ENCODE data around the gene PRKG1.

Gene PRKG1

DNA sequence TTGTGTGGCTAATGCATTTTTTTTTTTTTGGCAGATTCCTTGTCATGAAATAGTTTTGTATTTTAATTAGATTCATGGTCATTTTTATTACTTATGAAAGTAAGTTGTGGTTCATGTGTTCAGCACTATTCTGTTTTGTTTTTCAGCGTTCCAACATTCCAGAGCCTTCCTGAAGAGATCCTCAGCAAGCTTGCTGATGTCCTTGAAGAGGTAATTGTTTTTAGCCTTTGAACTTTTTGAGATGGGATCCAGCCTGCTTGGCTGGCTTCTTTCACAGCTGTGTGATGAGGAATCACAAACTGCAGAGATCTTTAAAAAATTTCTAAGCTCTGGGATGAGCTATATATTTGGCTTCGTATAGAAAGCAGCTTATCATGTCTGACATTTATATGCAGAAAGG is 833.1 kb downstream of the PRKG1 start:
- DNase-seq (ENCODE audit: low read depth in 1 of 2, low spot score in 1 of 2): no peak

DNA sequence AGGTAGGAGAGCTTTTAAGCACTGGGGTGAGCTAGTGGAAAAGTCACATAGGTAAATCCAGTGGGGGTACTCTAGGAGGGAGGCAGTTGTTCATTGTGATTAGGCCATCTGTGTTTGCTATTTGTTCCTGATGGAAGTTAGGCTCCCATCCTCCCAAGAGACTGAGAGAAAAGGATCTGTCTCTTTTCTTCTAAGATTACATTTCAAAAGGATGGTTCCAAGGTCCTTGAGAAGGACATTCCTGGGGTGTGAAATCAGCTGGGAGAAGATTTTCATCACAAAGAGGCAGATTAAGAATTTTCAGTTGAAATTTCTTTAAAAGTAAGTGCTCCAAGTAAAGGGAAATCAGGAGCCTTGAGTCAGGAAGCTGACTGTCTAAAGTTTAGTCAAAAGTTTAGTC is 835.9 kb downstream of the PRKG1 start:
- no peak for DNase-seq (ENCODE audit: low read depth in 1 of 2, low spot score in 1 of 2)

DNA sequence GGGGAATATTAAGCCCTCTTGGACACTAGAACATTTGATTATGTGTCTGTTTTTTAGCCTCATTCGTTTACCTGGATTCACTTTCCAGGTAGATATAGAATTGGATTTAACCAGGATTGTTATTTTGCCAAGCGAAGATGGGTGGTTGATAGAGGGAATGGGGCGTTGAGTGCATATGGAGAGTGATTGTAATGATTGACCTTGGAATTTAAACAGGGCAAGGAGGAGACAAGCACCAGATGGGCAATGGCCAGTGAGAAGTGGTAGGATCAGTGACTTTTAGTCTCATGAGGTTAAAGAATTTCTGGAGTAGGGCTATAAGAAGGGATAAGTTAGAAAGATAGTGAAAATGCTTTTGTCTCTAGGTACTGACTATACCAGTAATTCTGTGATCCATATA is 836.3 kb downstream of the PRKG1 start:
- no peak for DNase-seq (ENCODE audit: low read depth in 1 of 2, low spot score in 1 of 2)

DNA sequence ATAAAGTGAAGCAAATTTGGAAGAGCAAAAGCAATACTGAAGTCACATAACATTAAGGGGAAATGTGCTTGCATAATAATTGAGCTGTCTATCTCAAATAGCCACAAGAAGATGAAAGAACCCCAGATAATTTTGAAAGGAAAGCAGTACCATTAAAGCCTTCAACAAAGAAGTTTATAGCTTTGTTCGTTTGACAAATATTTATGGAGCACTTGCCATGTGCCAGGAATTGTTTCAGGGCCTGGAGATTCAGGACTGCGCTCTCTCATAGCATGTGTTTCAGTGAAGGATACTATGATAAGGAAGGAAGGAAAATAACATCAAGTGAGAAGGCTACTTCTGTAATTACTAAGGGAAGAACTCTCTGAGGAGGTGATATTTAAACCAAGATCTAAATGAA is 837.4 kb downstream of the PRKG1 start:
- DNase-seq (ENCODE audit: low read depth in 1 of 2, low spot score in 1 of 2): no peak

DNA sequence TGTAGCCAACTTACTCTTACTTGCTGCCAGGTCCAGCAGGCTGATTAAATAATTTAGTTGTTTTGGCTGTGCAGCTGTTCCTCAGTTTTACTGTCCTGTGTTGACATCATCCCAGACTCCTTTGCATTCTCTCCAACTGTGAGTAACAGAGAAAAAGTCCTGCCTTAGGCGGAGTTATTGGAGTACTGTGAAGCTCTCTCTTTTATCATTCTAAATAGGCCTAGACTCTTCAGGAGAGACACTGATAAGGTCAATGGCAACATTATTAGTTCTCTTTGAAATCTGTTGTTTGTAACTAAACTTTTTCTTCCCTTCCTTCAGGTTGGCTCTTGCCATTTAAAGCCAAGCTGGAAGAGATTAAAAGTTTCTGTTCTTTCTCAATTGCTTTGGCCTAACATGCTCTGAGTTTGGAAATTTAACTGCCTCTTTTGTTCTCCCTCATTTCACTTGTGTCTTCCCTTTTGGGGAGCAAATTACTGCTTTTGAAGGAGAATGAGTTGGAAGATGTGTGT is 840.8 kb downstream of the PRKG1 start:
- DNase-seq (ENCODE audit: low read depth in 1 of 2, low spot score in 1 of 2): no peak

DNA sequence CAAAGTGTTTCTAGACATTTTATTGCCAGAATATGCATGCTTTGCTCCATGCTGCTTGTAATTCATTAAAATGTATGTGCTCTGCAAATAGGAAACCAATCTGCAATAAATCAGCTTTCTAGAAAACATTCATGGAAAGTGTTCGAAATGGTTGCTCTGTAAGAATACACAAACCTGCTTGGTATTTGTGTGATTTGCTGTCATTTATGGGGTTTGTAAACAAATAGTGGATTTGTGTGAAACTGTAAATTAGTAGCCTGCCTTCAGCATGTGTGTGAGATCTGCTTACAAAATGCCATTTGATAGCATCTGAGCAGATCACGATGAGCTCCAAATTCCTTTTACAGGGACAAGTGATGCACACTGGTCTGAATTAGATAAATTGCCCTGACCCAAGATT is 844.2 kb downstream of the PRKG1 start:
- DNase-seq (ENCODE audit: low read depth in 1 of 2, low spot score in 1 of 2): no peak

DNA sequence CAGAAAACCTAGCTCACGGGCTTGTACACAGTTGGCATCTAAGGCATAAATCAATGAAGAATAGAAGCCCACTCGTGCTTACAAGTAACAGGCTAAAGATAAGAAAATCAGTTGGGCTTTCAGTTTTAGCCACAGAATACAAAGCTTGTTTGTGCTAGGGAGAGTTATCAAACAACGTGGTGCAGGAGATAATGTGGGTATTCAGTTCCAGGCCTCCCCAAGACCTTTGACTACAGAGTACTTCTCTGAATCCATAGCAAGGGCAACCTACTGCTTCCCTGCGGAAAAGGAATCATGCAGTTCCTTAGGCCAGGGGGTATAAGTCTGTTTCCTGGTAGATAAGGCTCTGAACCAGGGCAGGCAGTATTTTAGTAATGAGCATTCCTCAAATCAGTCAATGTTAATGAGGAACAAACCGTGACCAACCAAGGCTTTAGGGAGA is 844.6 kb downstream of the PRKG1 start:
- DNase-seq (ENCODE audit: low read depth in 1 of 2, low spot score in 1 of 2): no peak

DNA sequence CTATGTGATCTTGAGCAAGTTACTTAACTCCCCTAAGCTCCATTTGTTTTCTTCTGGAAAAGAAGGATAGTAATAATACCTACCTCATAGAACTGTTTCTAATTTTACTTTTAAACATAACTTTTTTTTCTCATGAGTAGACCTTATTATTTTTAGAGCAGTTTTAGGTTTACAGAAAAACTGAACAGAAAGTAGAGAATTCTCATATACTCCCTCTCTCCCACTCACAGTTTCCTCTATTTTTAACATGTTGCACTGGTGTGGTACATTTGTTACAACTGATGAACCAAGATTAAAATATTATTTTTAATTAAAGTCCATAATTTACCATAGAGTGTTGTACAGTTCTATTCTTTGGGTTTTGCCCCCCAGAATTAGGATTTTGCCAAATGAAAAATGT is 846.4 kb downstream of the PRKG1 start:
- no peak for DNase-seq (ENCODE audit: low read depth in 1 of 2, low spot score in 1 of 2)

DNA sequence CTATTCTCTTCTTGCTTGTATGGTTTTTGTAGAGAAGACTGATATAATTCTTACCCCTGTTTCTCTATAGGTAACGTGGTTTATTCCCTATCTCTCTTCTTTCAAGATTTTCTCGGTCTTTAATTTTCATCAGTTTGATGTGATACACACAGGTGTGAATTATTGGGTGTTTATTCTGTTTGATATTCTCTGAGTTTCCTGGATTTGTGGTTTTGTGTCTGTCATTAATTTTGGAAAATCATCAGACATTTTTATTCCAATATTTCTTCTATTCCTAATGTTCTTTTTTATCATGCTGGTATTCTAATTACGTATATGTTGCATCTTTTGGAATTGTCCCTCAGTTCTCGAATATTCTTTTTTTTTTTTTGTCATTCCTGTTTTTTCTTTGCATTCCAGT is 850.1 kb downstream of the PRKG1 start:
- no peak for DNase-seq (ENCODE audit: low read depth in 1 of 2, low spot score in 1 of 2)

DNA sequence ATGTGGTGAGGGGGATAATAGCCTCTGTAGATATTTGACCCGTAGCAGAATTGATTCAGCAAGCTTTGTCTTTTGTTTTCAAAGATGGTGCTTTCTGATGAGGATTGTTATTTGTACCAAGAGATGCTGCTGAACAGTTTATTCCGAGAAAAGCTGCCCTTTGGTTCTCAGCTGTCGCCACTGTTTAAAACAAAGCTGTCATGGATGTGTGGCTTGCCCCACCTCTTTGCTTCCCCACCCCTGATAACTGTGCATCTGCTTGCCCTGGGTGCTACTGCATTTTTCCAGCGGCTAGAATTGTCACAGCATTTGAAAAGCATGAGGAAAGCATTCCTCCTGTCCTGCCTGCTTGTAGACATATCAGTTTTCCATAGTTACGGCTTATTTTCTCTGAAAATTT is 852.0 kb downstream of the PRKG1 start:
- DNase-seq (ENCODE audit: low read depth in 1 of 2, low spot score in 1 of 2): no peak

DNA sequence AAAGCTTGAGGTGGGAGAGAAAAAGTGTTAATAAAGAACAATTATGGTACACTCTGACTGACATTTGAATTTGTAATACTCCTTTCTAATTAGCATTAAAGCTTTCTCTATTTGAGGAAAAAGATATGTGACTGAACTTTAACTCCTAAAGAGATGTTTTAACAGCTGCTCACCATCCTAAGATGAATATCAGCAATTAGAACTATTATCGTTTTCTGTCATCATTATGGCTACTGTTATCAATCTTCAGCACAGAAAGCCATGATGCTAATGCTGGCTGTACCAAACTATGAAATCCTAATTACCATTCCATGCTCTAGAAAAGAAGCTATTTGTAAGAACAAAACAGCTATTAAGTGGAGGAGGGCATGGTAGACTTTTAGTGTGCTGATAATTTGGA is 853.9 kb downstream of the PRKG1 start:
- DNase-seq (ENCODE audit: low read depth in 1 of 2, low spot score in 1 of 2): no peak

DNA sequence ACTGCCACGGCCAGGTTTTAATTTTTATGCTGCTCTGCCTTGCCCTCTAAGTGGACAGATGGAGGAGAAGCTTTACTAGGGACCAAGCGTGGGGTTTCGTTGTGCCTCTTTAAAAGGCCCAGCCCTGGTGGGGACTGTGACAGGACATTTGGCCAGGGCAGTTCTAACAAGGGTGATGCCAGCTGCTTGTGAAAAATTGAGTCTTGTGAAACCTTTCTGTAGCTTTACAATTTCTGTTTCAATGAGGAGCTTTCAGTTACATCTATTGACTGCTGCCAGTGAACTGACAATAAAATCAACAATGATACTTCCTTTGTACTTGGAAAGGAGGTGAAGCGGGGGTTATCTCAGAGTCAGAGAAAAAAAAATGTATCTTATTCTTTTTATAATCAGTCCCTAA is 858.2 kb downstream of the PRKG1 start:
- DNase-seq (ENCODE audit: low read depth in 1 of 2, low spot score in 1 of 2): no peak

DNA sequence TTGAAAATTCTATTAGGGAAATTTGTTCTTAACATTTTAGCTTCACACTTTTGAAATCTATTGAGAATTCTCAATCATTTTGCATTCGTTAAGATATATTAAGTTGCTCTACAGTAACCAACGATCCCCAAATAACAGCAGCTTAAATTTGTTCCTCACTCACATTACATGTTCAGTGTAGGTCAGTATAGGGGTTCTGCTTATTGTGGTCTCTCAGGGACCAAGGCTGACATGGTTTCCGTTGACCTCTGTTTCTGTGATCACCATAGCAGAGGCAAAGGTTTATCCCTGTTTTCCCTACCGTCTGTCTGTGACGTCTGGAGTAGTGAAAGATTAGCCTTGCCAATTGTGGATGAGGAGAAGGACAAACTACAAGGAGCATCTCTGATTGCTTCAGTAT is 860.1 kb downstream of the PRKG1 start:
- DNase-seq (ENCODE audit: low read depth in 1 of 2, low spot score in 1 of 2): no peak

DNA sequence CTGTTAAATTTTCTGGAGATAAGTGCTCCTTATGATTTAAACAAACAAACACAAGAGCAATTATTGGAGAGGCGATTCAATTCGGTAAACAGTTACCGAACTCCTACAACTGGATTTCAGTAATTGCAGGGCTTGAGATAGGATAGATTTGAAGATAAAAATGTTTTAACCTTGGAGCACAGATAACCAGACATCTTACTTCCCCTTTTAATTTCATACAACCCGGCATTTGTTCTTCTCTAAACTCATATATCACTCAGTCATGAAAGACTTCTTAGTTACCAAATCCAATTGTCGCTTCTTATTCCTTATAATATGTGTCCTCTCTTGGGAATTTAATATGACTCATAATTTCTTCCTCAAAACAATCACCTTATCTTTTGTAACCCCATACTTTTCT is 861.1 kb downstream of the PRKG1 start:
- no peak for DNase-seq (ENCODE audit: low read depth in 1 of 2, low spot score in 1 of 2)

DNA sequence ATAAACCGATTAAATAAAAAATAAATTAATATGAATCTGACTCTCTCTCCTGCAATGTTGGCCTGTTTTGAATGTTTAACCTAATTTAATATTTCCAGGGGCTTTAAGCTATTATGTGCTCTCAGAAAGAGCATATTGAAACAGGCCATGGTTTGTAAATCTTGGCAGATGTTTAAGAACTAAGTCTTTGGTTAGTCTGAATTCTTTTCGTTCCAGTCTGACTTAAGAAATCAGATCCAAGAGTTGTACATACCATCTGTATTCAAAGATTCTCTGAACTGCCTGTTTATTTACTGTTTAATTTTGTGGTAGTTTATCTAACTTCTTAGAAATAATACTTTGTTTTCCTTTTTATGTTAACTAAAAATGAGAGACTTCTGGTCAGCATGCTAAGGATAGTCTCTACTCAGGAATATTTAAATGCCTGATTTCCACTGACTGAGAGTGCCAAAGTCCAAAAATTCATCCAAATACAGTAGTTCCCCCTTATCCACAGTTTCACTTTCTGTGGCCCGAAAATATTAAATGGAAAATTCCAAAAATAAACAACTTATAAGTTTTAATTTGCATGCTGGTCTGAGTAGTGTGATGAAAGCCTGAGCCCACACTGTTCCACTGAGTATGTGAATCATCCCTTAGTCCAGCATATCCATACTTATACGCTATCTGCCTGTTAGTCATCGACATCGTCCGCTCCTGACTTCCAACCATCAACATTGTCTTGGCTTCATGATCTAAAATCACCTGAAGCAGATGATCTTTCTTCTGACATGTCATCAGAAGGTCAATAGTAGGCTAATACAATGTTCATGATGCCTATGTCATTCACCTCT is 863.2 kb downstream of the PRKG1 start:
- no peak for DNase-seq (ENCODE audit: low read depth in 1 of 2, low spot score in 1 of 2)

DNA sequence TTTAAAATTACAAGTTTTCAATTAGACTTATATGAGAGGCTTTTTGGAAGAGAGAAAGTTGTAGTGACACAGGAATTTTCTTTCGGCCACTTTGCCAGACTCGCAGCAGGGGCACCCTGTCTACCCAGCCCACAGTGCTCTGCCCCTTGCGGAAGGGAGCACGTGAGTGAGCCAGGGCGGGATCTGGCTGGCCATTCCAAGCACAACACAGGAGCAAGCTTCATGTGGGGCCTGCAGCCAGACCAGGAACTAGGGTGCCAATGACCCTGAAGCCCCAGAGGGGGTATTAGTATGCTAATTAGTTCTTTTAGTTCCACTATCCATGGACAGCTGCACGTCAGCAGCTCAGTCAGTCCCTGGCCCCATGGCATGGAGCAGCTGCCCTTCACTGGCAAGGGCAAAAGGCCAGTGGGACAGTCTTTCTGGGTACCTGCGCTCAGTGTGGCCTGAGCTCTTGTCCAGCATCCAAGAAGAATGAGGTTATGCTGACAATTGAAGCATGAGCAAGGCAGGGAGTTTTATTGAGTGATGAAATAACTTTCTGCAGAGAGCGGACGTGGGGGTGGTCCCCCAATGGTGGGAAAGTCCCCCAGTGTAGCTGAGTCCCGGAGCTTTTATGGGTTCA is 876.2 kb downstream of the PRKG1 start:
- DNase-seq (ENCODE audit: low read depth in 1 of 2, low spot score in 1 of 2): no peak

DNA sequence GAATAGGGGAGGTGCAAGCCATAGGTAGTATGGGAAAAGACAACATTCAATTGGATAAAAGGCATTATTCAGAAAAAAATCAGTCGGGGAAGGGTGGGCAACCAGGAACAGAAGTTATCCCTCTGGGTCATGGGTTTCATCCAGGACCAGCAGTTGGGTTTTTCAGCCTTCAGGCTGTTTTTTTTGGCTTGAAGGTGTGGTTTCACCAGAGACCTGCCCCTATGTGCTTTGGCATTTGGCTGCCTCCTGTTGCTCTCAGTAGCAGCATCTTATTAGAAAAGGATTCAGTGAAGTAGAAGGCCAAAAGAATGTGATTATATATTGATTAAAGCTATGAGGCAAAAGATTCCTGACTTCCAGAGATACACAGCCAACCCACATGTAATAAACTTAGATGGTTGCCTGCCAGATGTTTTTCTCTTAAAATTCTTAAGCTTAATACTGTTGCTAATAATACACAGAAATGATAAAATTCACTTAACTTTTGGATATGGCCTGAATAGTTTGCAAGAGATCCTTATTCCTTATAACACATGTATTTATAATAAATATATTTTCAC is 876.8 kb downstream of the PRKG1 start:
- DNase-seq (ENCODE audit: low read depth in 1 of 2, low spot score in 1 of 2): no peak

DNA sequence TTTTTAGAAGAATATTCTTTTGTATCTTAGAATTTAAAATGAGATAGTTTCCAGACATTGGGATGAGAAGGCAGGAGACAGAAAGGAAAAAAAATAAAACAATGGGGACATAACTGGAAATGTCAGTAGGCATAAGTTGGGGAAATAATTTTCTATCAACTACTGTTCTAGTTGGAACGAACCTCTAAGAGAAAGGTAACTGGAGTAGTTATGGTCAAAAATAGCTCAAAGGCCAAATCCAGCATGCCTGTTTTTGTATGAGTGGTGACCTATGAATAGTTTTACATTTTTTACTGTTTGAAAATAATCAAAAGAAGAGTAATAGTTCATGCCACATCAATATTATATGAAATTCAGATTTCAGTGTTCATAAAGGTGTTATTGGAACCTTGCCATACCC is 877.3 kb downstream of the PRKG1 start:
- DNase-seq (ENCODE audit: low read depth in 1 of 2, low spot score in 1 of 2): no peak

DNA sequence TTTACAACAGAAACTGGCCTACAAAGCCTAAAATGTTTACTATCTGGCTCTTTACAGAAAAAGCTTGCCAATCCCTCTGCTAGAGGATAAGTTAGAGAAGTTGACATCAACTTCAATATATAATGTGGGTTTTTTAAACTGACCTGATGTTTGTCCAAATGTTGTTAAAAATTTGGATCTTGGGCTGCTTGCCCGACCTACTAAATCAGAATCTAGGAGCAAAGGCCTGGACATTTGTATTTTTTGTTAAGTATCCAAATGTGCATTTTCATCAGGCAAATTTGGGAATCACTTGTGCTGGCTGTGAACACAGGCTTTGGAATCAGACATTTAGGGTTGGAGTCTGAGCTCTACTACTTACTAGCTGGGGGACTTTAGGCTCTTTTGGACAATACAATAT is 877.8 kb downstream of the PRKG1 start:
- no peak for DNase-seq (ENCODE audit: low read depth in 1 of 2, low spot score in 1 of 2)

DNA sequence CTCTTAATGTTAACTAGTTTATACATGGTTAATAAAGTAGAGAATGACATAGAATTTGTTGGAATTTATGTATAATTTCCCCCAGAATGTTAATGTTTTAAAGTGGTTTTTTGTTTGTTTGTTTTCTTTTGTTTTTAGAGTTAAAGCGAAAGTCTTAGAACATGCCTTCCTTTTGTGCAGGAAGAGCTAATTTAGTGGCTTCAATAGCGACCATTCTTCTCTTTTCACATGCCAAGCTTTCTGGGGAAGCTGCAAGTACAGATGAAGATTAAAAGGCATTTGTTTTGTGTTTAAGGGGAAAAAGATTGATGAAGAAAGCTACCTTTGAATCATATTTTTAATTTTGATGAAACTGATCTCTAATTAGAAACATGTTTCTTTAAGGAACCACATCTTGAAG is 881.4 kb downstream of the PRKG1 start:
- no peak for DNase-seq (ENCODE audit: low read depth in 1 of 2, low spot score in 1 of 2)

DNA sequence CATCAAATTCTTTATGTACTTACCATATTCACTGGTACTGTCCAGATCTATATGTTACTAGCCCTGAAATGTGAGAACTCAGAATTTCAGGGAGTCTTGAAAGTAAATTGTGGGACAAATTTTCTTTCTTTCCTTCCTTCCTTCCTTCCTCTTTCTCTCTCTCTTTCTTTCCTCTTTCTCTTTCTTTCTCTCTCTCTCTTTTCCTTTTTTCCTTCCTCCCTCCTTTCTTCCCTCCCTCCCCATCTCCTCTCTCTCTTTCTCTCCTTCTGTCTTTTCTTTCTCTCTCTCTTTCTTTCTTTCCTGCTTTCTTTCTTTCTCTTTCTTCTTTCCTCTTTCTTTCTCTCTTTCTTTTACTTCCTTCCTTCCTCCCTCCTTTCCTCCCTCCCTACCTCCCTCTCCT is 882.5 kb downstream of the PRKG1 start:
- no peak for DNase-seq (ENCODE audit: low read depth in 1 of 2, low spot score in 1 of 2)

DNA sequence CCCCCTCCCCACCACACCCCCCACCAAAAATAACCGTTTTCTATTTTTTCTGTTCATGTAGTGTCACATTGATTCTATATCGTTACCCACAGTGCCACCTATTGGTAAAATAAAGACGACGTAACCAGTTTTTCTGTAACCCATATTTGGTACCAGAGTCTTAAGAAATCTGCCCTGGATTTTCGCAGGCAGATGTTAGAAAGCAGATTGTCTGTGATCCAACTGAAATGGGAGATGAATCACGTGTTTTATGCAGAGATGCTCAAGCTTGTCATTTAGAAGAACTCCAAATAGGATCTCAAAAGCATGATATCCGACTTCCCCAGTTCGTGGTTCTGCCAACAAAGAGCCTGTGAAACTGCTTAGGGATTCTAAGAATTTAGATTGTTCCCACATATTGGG is 886.2 kb downstream of the PRKG1 start:
- DNase-seq (ENCODE audit: low read depth in 1 of 2, low spot score in 1 of 2): no peak

All from activated CD4-positive, alpha-beta T cell treated with anti-CD3 and anti-CD28 coated beads, Interleukin-2, amount 50 U/mL, for 24 hours (primary cell).